H9 (cell line): ENCODE data around the gene KIF22. TPM values are rescaled to one million over a fixed set of nuclear protein-coding genes. Genes with fewer than 3 reads are reported as not detected.
A peak's percentile ranks its signal among the peaks of the same experiment; 100 is the strongest.

Experiments
- DNase-seq: peaks from one replicate; pipeline ENCODE4 v3.0.0-alpha.2; 2017
- H2AFZ ChIP-seq: one replicate; pipeline ENCODE4 v1.6.1; 2013; ENCODE audit warnings: mild to moderate bottlenecking, low read length, control low read depth, moderate library complexity
- H2AK5ac ChIP-seq: 2 replicates; pipeline ENCODE4 v1.6.1; 2013; ENCODE audit warnings: low read length, control low read depth, mixed read lengths; ENCODE audit not compliant: insufficient read length
- H2BK120ac ChIP-seq: one replicate; pipeline ENCODE4 v1.6.1; 2013; ENCODE audit warnings: low read depth, mild to moderate bottlenecking, low read length, control low read depth, inconsistent platforms; ENCODE audit not compliant: poor library complexity, severe bottlenecking
- H2BK12ac ChIP-seq: 2 replicates; pipeline ENCODE4 v1.6.1; 2013; ENCODE audit warnings: low read length, control low read depth, mixed read lengths, low read depth; ENCODE audit not compliant: insufficient read length
- H2BK15ac ChIP-seq: 2 replicates; pipeline ENCODE4 v1.6.1; 2013; ENCODE audit warnings: low read depth, low read length, control low read depth
- H2BK20ac ChIP-seq: one replicate; pipeline ENCODE4 v1.6.1; 2013; ENCODE audit warnings: low read depth, mild to moderate bottlenecking, low read length, control low read depth, inconsistent platforms; ENCODE audit not compliant: poor library complexity, severe bottlenecking
- H2BK5ac ChIP-seq: 2 replicates; pipeline ENCODE4 v1.6.1; 2013; ENCODE audit warnings: low read length, control low read depth, mixed read lengths; ENCODE audit not compliant: insufficient read length
- H3K14ac ChIP-seq: 2 replicates; pipeline ENCODE4 v1.6.1; 2013; ENCODE audit warnings: low read length, control low read depth; ENCODE audit not compliant: insufficient read depth
- H3K18ac ChIP-seq: 2 replicates; pipeline ENCODE4 v1.6.1; 2013; ENCODE audit warnings: low read depth, mild to moderate bottlenecking, mixed read lengths, low read length, control low read depth; ENCODE audit not compliant: insufficient read length
- H3K23ac ChIP-seq: 2 replicates; pipeline ENCODE4 v1.6.1; 2013; ENCODE audit warnings: low read length, control low read depth, mixed read lengths, low read depth; ENCODE audit not compliant: insufficient read length
- H3K23me2 ChIP-seq: 2 replicates; pipeline ENCODE4 v1.6.1; 2013; ENCODE audit warnings: low read depth, mild to moderate bottlenecking, mixed read lengths, low read length, control low read depth; ENCODE audit not compliant: insufficient read length, poor library complexity, severe bottlenecking
- H3K27ac ChIP-seq: 2 replicates; pipeline ENCODE4 v1.5.1; 2013; ENCODE audit warnings: low read length, control low read depth, mixed read lengths, low read depth; ENCODE audit not compliant: insufficient read length
- H3K27me3 ChIP-seq: 2 replicates; pipeline ENCODE4 v1.6.1; 2013; ENCODE audit warnings: low read length, control low read depth, inconsistent platforms; ENCODE audit not compliant: insufficient read depth
- H3K4ac ChIP-seq: 2 replicates; pipeline ENCODE4 v1.6.1; 2013; ENCODE audit warnings: low read depth, mild to moderate bottlenecking, control low read depth, inconsistent platforms, low read length, moderate library complexity
- H3K4me1 ChIP-seq: 2 replicates; pipeline ENCODE4 v1.6.1; 2013; ENCODE audit warnings: low read length, control low read depth, inconsistent platforms; ENCODE audit not compliant: insufficient read depth
- H3K4me2 ChIP-seq: 2 replicates; pipeline ENCODE4 v1.6.1; 2013; ENCODE audit warnings: low read length, control low read depth, mixed read lengths; ENCODE audit not compliant: insufficient read length, insufficient read depth
- H3K56ac ChIP-seq: 2 replicates; pipeline ENCODE4 v1.6.1; 2013; ENCODE audit warnings: low read depth, mild to moderate bottlenecking, mixed read lengths, low read length, control low read depth; ENCODE audit not compliant: insufficient read length
- H3K79me1 ChIP-seq: 2 replicates; pipeline ENCODE4 v1.6.1; 2013; ENCODE audit warnings: low read depth, mild to moderate bottlenecking, moderate library complexity, low read length, control low read depth, inconsistent platforms; ENCODE audit not compliant: insufficient read depth, poor library complexity, severe bottlenecking
- H3K79me2 ChIP-seq: 2 replicates; pipeline ENCODE4 v1.6.1; 2013; ENCODE audit warnings: low read length, control low read depth, inconsistent platforms; ENCODE audit not compliant: insufficient read depth
- H3K9ac ChIP-seq: 2 replicates; pipeline ENCODE4 v1.6.1; 2013; ENCODE audit warnings: low read length, control low read depth, mixed read lengths; ENCODE audit not compliant: insufficient read length; ENCODE audit errors: extremely low read depth
- H3K9me3 ChIP-seq: one replicate; pipeline ENCODE4 v1.6.1; 2013; ENCODE audit warnings: low read depth, low read length, inconsistent platforms; ENCODE audit not compliant: control insufficient read depth
- H3T11ph ChIP-seq: one replicate; pipeline ENCODE4 v1.6.1; 2013; ENCODE audit warnings: mild to moderate bottlenecking, low read length, control low read depth, inconsistent platforms
- H4K20me1 ChIP-seq: one replicate; pipeline ENCODE4 v1.6.1; 2013; ENCODE audit not compliant: control insufficient read depth, insufficient read length, insufficient read depth
- H4K5ac ChIP-seq: 2 replicates; pipeline ENCODE4 v1.6.1; 2013; ENCODE audit warnings: low read depth, mild to moderate bottlenecking, mixed read lengths, low read length, control low read depth; ENCODE audit not compliant: insufficient read length
- H4K8ac ChIP-seq: replicated peaks from 2 replicates; pipeline ENCODE4 v1.6.1; 2013; ENCODE audit warnings: low read length, control low read depth, mixed read lengths, low read depth; ENCODE audit not compliant: insufficient read length
- H4K91ac ChIP-seq: 2 replicates; pipeline ENCODE4 v1.6.1; 2013; ENCODE audit warnings: low read depth, mild to moderate bottlenecking, moderate library complexity, mixed read lengths, low read length, control low read depth; ENCODE audit not compliant: insufficient read length
- H3K27ac Mint-ChIP-seq, 3 experiments: 2 replicates in 2 of 3; 3 replicates in 1 of 3; pipeline ENCODE4 v1.8.0; 2020 to 2021; ENCODE audit warnings: mixed read lengths in 3 of 3, mild to moderate bottlenecking in 1 of 3, moderate library complexity in 1 of 3
- H3K27me3 Mint-ChIP-seq: 2 replicates; pipeline ENCODE4 v1.8.0; 2021; ENCODE audit warnings: low read depth, mild to moderate bottlenecking, moderate library complexity, mixed read lengths
- H3K36me3 Mint-ChIP-seq, 3 experiments: 2 replicates in 2 of 3; 3 replicates in 1 of 3; pipeline ENCODE4 v1.8.0; 2020 to 2021; ENCODE audit warnings: low read depth in 3 of 3, mixed read lengths in 3 of 3; ENCODE audit not compliant: insufficient read depth in 1 of 3
- H3K4me1 Mint-ChIP-seq, 2 experiments: 2 replicates each; pipeline ENCODE4 v1.8.0; 2020; ENCODE audit warnings: mixed read lengths in 2 of 2
- H3K4me3 Mint-ChIP-seq, 2 experiments: 2 replicates in 1 of 2; 3 replicates in 1 of 2; pipeline ENCODE4 v1.8.0; 2020 to 2021; ENCODE audit warnings: mild to moderate bottlenecking in 2 of 2, mixed read lengths in 2 of 2, moderate library complexity in 1 of 2
- H3K9me3 Mint-ChIP-seq, 2 experiments: 2 replicates in 1 of 2; 3 replicates in 1 of 2; pipeline ENCODE4 v1.8.0; 2020; ENCODE audit warnings: mild to moderate bottlenecking in 2 of 2, mixed read lengths in 2 of 2, moderate library complexity in 1 of 2
- CTCF ChIP-seq: fragments of 200-600 bp; sonication (generic); conservative IDR thresholded peaks from 3 replicates; pipeline ENCODE4 v1.8.0; 2021; ENCODE audit warnings: antibody characterized with exemption, mild to moderate bottlenecking
- WGBS: extraction: QIAGEN DNeasy Blood & Tissue Kit; methylation state at CpG from one replicate; pipeline ENCODE4 v1.1.7; 2013; ENCODE audit warnings: missing lambda C conversion rate, low lambda C conversion rate, mixed read lengths; ENCODE audit not compliant: insufficient read length; ENCODE audit errors: extremely low coverage; 5-methylcytosine and 5-hydroxymethylcytosine counted together
- total RNA-seq: library from RNA; stranded (reverse); gene quantifications from 2 replicates; pipeline ENCODE4 v1.2.1, GENCODE V29; 2021

Gene KIF22
- total RNA-seq, 1 experiment from 2014 or later = 151 TPM

DNA sequence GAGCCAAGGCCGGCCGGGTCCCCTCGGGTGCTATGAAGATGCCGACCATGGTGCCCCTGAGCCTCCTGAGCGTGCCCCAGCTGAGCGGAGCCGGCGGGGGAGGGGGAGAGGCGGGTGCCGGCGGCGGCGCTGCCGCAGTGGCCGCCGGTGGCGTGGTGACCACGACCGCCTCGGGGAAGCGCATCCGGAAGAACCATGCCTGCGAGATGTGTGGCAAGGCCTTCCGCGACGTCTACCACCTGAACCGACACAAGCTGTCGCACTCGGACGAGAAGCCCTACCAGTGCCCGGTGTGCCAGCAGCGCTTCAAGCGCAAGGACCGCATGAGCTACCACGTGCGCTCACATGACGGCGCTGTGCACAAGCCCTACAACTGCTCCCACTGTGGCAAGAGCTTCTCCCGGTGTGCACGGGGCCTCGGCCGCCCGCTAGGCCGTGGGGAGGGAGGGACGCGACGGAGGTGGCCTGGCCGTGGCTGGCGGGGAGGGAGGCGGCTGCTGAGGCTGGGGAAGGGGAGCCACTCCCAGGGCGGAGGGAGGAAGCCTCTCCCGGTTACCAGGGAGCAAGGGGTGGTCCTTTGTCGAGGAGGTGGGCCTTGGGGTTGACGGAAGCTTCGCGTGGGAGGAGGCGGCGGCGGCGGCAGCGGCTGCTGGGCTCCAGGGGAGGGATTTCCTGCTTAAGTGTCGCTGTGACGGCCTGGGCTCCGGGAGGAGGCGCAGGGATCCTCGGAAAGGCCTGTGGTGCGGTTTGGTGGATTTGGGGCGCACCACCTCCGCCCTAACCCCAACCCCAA, 17.1 kb downstream of the KIF22 start:
- Histone ChIP-seq H2BK15ac (no peak overlapping the region), H2BK20ac (no peak overlapping the region), H4K8ac (no peak overlapping the region), H4K20me1 (no peaks in the 10 kb centered on the region), H3K56ac (no peak overlapping the region), H3K79me1 (no peaks in the 10 kb centered on the region), H2AK5ac (no peak overlapping the region), H3K27me3 (no peaks in the 10 kb centered on the region), H3K27ac (no peak overlapping the region), H3K18ac (peak overlapping the region; percentile 29), H3K4me2 (peak overlapping the region; percentile 85), H2BK12ac (no peak overlapping the region), H2BK120ac (no peak overlapping the region), H2AFZ (no peak overlapping the region), H3K23ac (no peak overlapping the region), H3K9ac (peak overlapping the region; percentile 27), H2BK5ac (no peak overlapping the region), H3K14ac (peak overlapping the region; percentile 4), H3K79me2 (peaks cover 2% of the 10 kb centered on the region; the same call in 1 of the 2 replicates), H4K5ac (no peak overlapping the region), H3K9me3 (no peaks in the 10 kb centered on the region), H3K23me2 (peaks cover 33% of the 10 kb centered on the region), H3T11ph (no peak overlapping the region), H4K91ac (no peak overlapping the region), H3K4me1 (no peaks in the 10 kb centered on the region; the same call in 1 of the 2 replicates), H3K4ac (no peak overlapping the region)
- no peaks in the 10 kb centered on the region; a peak in 1 of 5 replicates for H3K9me3 Mint-ChIP-seq
- H3K4me3 Mint-ChIP-seq = peak overlapping the region; percentile 85
- H3K4me1 Mint-ChIP-seq = peaks cover 47 to 57% of the 10 kb centered on the region in 2 experiments
- H3K27ac Mint-ChIP-seq = peak overlapping the region; percentile 83 to 94 (median 91)
- WGBS = no CpG with 5 or more reads among the region's 69 CpGs
- H3K36me3 Mint-ChIP-seq = peaks cover 14 to 52% (median 27%) of the 10 kb centered on the region in 3 experiments
- peak; percentile 55 for TF ChIP-seq CTCF
- DNase-seq = peak; percentile 88
- peaks cover 1% of the 10 kb centered on the region for H3K27me3 Mint-ChIP-seq
